GM21576 (cell line): Measurements from ENCODE around the gene PRDM16.

Experiments
- ATAC-seq: cut with Tn5 transposase; IDR thresholded peaks from one replicate; pipeline ENCODE4 v1.9.1; 2021; ENCODE audit warnings: mild to moderate bottlenecking, moderate library complexity; ENCODE audit not compliant: unreplicated experiment

The PRDM16 gene

GRCh38 chr1:3120994-3121393 is 52.0 kb downstream of the PRDM16 start:
- no peak for ATAC-seq

GRCh38 chr1:3121401-3122210 is 52.6 kb downstream of the PRDM16 start:
- ATAC-seq = no peak

- ATAC-seq = no peak
Measured at GRCh38 chr1:3122311-3122710, 53.3 kb downstream of the PRDM16 start.

GRCh38 chr1:3124246-3124645 is 55.2 kb downstream of the PRDM16 start:
- ATAC-seq = no peak

GRCh38 chr1:3125078-3125477 is 56.1 kb downstream of the PRDM16 start:
- no peak for ATAC-seq

GRCh38 chr1:3125546-3126368 is 56.8 kb downstream of the PRDM16 start:
- no peak for ATAC-seq

- ATAC-seq = no peak
Measured at GRCh38 chr1:3126756-3127678, 58.0 kb downstream of the PRDM16 start.

GRCh38 chr1:3127738-3128137 is 58.7 kb downstream of the PRDM16 start:
- no peak for ATAC-seq

GRCh38 chr1:3128431-3129132 is 59.6 kb downstream of the PRDM16 start:
- no peak for ATAC-seq

- ATAC-seq = no peak
Measured at GRCh38 chr1:3129133-3129490, 60.1 kb downstream of the PRDM16 start.

- ATAC-seq = no peak
Measured at GRCh38 chr1:3130268-3130667, 61.3 kb downstream of the PRDM16 start.

GRCh38 chr1:3132660-3133059 is 63.7 kb downstream of the PRDM16 start:
- no peak for ATAC-seq

- ATAC-seq = no peak
Measured at GRCh38 chr1:3133686-3134085, 64.7 kb downstream of the PRDM16 start.

- no peak for ATAC-seq
Measured at GRCh38 chr1:3134381-3135072, 65.5 kb downstream of the PRDM16 start.

- no peak for ATAC-seq
Measured at GRCh38 chr1:3135073-3135702, 66.2 kb downstream of the PRDM16 start.

GRCh38 chr1:3135744-3136455 is 66.9 kb downstream of the PRDM16 start:
- ATAC-seq = no peak

- ATAC-seq = no peak
Measured at GRCh38 chr1:3136532-3136931, 67.5 kb downstream of the PRDM16 start.

- no peak for ATAC-seq
Measured at GRCh38 chr1:3137111-3138100, 68.4 kb downstream of the PRDM16 start.
